Natural killer cell (primary cell): ENCODE results near the gene ARNT2. TPM values are rescaled to one million over a fixed set of nuclear protein-coding genes. Genes with fewer than 3 reads are reported as not detected.

Experiments used
- ATAC-seq, 3 donors: fragments of 150-1000 bp in 2 of 3; fragments of 200-7000 bp in 1 of 3; cut with Tn5 transposase; 1 replicate in 1 of 3; 2 replicates in 2 of 3; pipeline ENCODE4 v1.10.0; 2021; ENCODE audit warnings: mild to moderate bottlenecking in 2 of 3, moderate library complexity in 2 of 3
- DNase-seq, 2 donors: peaks; one replicate each; pipeline versions ENCODE4 v3.0.0 to v3.0.0-alpha.2; 2013 to 2021; ENCODE audit warnings: mixed read lengths in 1 of 2
- H3K27ac ChIP-seq: one replicate; pipeline ENCODE4 v1.5.1; 2013; ENCODE audit warnings: mild to moderate bottlenecking, low read length
- H3K27me3 ChIP-seq: one replicate; pipeline ENCODE4 v1.6.1; 2013; ENCODE audit warnings: low read length; ENCODE audit not compliant: control insufficient read depth, insufficient read depth
- H3K36me3 ChIP-seq: one replicate; pipeline ENCODE4 v1.6.1; 2013; ENCODE audit warnings: low read length; ENCODE audit not compliant: control insufficient read depth, insufficient read depth
- H3K4me1 ChIP-seq: one replicate; pipeline ENCODE4 v1.6.1; 2013; ENCODE audit warnings: low read length; ENCODE audit not compliant: control insufficient read depth, insufficient read depth
- H3K4me3 ChIP-seq: one replicate; pipeline ENCODE4 v1.5.1; 2013; ENCODE audit warnings: low read length
- H3K9me3 ChIP-seq: one replicate; pipeline ENCODE4 v1.6.1; 2013; ENCODE audit warnings: low read length; ENCODE audit not compliant: control insufficient read depth, insufficient read depth
- H3K27ac Mint-ChIP-seq, 2 donors: one replicate each; pipeline ENCODE4 v1.8.0; 2022; ENCODE audit warnings: mild to moderate bottlenecking in 2 of 2, mixed read lengths in 2 of 2, moderate library complexity in 1 of 2
- H3K27me3 Mint-ChIP-seq, 2 donors: one replicate each; pipeline ENCODE4 v1.8.0; 2022; ENCODE audit warnings: low read depth in 2 of 2, mixed read lengths in 2 of 2
- H3K36me3 Mint-ChIP-seq: one replicate; pipeline ENCODE4 v1.8.0; 2022; ENCODE audit warnings: mixed read lengths
- H3K4me1 Mint-ChIP-seq, 2 donors: one replicate each; pipeline ENCODE4 v1.8.0; 2022; ENCODE audit warnings: mixed read lengths in 2 of 2
- H3K4me3 Mint-ChIP-seq: one replicate; pipeline ENCODE4 v1.8.0; 2022; ENCODE audit warnings: mild to moderate bottlenecking, moderate library complexity, mixed read lengths
- H3K9me3 Mint-ChIP-seq, 2 donors: one replicate each; pipeline ENCODE4 v1.8.0; 2022; ENCODE audit warnings: mixed read lengths in 2 of 2
- CTCF ChIP-seq: fragments of 200-600 bp; IDR thresholded peaks from one replicate; pipeline ENCODE4 v1.8.0; 2022; ENCODE audit warnings: antibody characterized with exemption
- WGBS: methylation state at CpG from one replicate; pipeline ENCODE4 v1.1.7; 2013; ENCODE audit warnings: missing lambda C conversion rate; ENCODE audit not compliant: insufficient coverage; 5-methylcytosine and 5-hydroxymethylcytosine counted together
- intact Hi-C: fragments of 100-400 bp; cut with micrococcal nuclease; formaldehyde crosslinking; loops from one replicate; pipeline ENCODE4 v1.14.2; 2022
- total RNA-seq, 4 donors: library from RNA; stranded (reverse); fragments of 120-200 nt in 1 of 4; gene quantifications; one replicate each; pipeline versions ENCODE4 v1.2.3 to v1.2.4, GENCODE V29; 2013 to 2022

ARNT2 gene
- total RNA-seq, 3 donors from 2014 or later (not counting 1 experiment from before 2014, with no cell fraction given), result not detected

GRCh38 chr15:80550219-80550907 lies 146.2 kb downstream of the ARNT2 start:
- H3K27me3 ChIP-seq, result no peaks in the 10 kb centered on the region
- Mint-ChIP-seq H3K9me3 (no peaks in the 10 kb centered on the region), H3K27me3 (peaks cover 11 to 37% of the 10 kb centered on the region in 2 donors), H3K4me3 (no peak overlapping the region), H3K27ac (no peak overlapping the region), H3K4me1 (no peaks in the 10 kb centered on the region), H3K36me3 (no peaks in the 10 kb centered on the region)
- ATAC-seq (no peak), DNase-seq (no peak)
- no peaks in the 10 kb centered on the region for H3K36me3 ChIP-seq
- no peak for TF ChIP-seq CTCF
- H3K9me3 ChIP-seq, result no peaks in the 10 kb centered on the region
- H3K27ac ChIP-seq, result no peak overlapping the region
- no peaks in the 10 kb centered on the region for H3K4me1 ChIP-seq
- intact Hi-C loops, result no loop called here
- H3K4me3 ChIP-seq, result no peak overlapping the region
- WGBS, result 69% methylated on average over 5 of the region's 5 CpGs

DNA sequence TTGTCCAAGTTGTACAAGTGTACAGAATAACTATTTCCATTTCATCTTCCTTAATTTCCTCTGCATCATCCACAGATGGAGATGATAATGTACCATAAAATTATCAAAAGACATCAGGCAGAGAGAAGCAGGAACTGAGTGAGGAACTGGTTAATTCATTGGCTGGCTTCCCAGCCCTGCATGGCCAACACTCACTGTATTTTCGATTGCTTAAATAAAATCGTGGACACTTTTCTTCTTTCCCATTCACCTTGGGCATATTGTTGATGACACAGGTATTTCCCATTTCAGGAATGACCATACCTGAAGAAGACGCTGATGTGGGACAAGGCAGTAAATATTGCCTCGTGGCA lies 146.7 kb downstream of the ARNT2 start:
- H3K36me3 Mint-ChIP-seq, result no peaks in the 10 kb centered on the region
- Histone ChIP-seq H3K36me3 (no peaks in the 10 kb centered on the region), H3K27me3 (no peaks in the 10 kb centered on the region), H3K4me3 (no peak overlapping the region), H3K27ac (no peak overlapping the region), H3K9me3 (no peaks in the 10 kb centered on the region), H3K4me1 (no peaks in the 10 kb centered on the region)
- H3K4me3 Mint-ChIP-seq, result no peak overlapping the region
- intact Hi-C loops, result no loop called here
- no peak for ATAC-seq
- no peak for TF ChIP-seq CTCF
- no peaks in the 10 kb centered on the region for H3K9me3 Mint-ChIP-seq
- WGBS, result 11% methylated on average over 4 of the region's 4 CpGs
- no peak overlapping the region for H3K27ac Mint-ChIP-seq
- DNase-seq, result no peak
- peaks cover 11 to 38% of the 10 kb centered on the region in 2 donors for H3K27me3 Mint-ChIP-seq
- H3K4me1 Mint-ChIP-seq, result no peaks in the 10 kb centered on the region

DNA sequence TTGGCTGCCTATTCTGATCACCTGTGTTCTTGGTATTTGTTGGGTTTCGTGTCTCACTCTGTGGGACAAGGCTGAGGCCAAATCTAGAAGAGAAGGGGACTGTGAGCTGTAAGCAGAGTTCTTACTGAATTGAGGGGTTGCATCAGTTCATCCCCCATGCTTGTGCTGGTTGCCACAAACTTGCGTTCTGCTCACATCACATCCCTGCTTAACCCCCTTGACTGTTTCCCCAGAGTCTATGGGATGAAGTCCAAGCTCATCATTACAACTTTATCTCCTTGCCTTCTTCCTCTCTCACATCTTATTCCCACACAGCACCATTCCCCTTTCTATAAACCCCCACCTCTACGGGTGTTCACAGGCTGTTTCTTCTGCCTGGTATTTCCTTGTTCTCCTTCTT lies 147.2 kb downstream of the ARNT2 start:
- no peak for DNase-seq
- H3K4me3 ChIP-seq, result no peak overlapping the region
- H3K36me3 ChIP-seq, result no peaks in the 10 kb centered on the region
- H3K4me1 Mint-ChIP-seq, result no peaks in the 10 kb centered on the region
- no peaks in the 10 kb centered on the region for H3K9me3 Mint-ChIP-seq
- no peaks in the 10 kb centered on the region for H3K4me1 ChIP-seq
- H3K4me3 Mint-ChIP-seq, result no peak overlapping the region
- H3K27me3 Mint-ChIP-seq, result peaks cover 12 to 34% of the 10 kb centered on the region in 2 donors
- ATAC-seq, result no peak
- no peak overlapping the region for H3K27ac ChIP-seq
- H3K36me3 Mint-ChIP-seq, result no peaks in the 10 kb centered on the region
- no peaks in the 10 kb centered on the region for H3K27me3 ChIP-seq
- H3K9me3 ChIP-seq, result no peaks in the 10 kb centered on the region
- TF ChIP-seq CTCF, result no peak
- no peak overlapping the region for H3K27ac Mint-ChIP-seq
- intact Hi-C loops, result no loop called here
- 79% methylated on average over 3 of the region's 3 CpGs for WGBS

DNA sequence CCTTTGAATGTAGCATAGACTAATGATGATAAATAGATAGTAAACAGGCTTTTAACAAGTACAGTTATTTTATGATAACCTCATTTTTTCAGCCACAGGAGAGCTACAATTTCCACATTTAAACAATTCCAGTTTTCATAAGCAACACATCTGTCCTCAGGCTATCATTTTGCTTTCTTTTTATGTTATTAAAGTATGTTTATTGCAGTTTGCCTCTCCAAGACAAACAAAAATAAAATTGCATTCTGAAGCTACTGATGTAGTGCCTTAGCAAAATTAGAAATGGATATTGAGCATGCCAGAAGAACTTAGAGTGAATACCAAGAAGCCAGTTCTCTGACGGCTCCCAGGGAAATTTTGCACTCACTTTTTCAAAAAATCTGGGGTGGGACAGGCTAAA lies 150.4 kb downstream of the ARNT2 start:
- H3K9me3 Mint-ChIP-seq, result no peaks in the 10 kb centered on the region

More for the DNA sequence above, 150.4 kb downstream of the ARNT2 start:
- H3K27me3 ChIP-seq, result no peaks in the 10 kb centered on the region
- Mint-ChIP-seq H3K36me3 (no peaks in the 10 kb centered on the region), H3K4me3 (no peak overlapping the region), H3K27ac (no peak overlapping the region), H3K27me3 (peaks cover 10 to 24% of the 10 kb centered on the region in 2 donors), H3K4me1 (no peaks in the 10 kb centered on the region)
- no peak for ATAC-seq
- H3K36me3 ChIP-seq, result no peaks in the 10 kb centered on the region
- intact Hi-C loops, result no loop called here
- no peak overlapping the region for H3K27ac ChIP-seq
- H3K4me3 ChIP-seq, result no peak overlapping the region
- H3K9me3 ChIP-seq, result no peaks in the 10 kb centered on the region
- DNase-seq, result no peak
- H3K4me1 ChIP-seq, result no peaks in the 10 kb centered on the region
- 100% methylated on average over 1 of the region's 1 CpG for WGBS
- TF ChIP-seq CTCF, result no peak
